ENCODE results near the gene C2orf72. TPM values are rescaled to one million over a fixed set of nuclear protein-coding genes. Genes with fewer than 3 reads are reported as not detected.

The C2orf72 gene
- total RNA-seq (2022; extraction: Qiagen RNA extraction; ENCODE audit: low read depth): 5.2 to 8.3 TPM (median 7.4 TPM) in 5 replicates

DNA sequence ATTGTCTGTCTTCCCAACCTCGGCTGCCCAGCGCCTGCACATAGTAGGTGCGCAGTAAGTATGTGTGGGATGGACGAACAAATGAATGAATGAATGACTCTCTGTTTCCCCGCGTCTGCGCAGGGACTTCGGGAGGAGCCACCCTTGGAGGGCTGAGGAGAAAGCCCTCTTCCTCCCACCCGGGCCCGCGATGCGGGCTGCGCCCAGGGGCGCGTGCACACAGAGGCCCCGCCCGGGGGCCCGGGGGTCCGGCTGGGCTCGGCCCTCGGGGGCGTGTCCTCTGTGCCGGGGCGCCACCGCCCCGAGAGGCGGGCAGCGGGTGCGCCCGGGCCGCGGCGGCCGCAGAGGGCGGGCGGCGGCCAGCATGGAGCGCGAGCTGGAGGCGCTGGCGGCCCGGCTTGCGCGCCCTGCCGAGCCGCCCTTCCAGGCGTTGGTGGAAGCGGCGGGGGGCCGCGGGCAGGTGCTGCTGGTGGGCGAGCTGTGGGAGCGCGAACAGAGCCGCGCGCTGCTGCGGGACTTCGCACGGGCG is at the start of gene C2orf72:
TSS of gene C2orf72 (plus strand) at position 322 of the 529 bp plus-strand sequence. CDS start at position 365, 43 bp downstream.

DNA sequence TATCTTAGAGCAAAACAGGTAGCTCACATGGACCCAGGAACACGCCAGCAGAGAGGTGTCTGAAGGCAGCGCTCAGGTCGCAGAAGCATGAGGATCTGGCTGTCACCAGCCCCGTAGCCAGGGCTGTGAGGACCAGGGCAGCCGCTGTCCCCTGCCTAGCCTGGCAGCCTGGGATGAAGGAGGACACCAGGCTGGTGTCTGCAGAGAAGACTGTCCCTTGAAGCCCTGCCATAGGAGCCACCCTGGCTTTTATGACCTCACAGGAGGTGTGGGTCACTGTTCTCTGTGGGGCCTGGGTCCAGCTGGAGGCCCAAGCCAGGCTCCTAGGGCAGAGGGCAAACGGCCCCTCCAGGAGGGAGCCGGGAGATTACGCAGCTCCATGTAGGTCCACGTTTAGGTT is 41.5 kb upstream of the C2orf72 start, which contains the start of gene SPATA3:
TSS of gene SPATA3 (plus strand) at position 301 of the 400 bp plus-strand sequence. CDS start 113 bp downstream, outside the sequence.

DNA sequence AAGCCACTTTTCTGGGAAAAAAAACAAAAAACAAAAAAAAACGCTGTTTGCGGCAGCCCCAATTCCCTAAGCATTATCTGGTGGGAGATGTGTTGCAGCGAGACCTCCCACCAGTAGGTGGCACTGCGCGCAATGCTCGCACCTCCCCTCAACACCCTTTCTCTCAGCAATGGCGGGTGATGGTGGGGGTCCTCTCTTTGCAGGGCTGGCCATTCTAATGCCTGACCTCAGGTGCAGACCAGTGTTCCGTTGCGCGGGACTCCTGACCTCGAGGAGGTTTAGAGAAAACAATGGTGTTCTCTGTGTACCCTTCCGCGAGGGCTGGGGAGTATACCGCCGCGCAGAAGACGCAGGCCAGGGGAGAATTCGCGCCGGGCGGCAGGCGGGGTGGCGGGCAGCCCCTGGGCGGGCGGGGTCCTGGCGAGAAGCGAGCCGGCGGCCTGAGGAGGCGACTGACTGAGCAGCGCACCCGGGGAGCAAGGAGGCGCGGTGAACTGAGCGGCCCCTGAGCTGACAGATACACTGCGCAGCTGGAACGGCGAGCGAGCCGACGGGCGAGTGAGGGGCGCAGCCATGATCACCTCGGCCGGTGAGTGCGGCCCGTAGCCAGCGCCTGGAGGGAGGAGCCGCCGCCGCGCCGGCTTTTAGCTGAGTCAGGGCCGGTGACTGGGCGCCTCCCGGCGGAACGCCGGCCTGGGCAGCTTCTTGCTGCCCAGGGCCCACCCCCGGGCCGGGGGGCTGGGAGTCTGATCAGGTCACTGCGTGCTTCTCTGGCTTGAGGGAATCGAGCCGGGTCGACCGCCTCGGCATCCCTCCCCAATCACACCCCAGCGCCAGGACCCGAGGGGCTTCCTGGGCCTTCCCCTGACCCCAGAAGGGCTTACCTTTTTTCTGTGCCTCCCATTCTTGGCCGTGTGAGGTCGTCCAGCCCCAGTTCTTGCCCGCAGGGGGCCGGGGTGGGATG is 19.4 kb downstream of the C2orf72 start, which contains the start of gene PSMD1:
TSS of gene PSMD1 (plus strand) at position 415 of the 964 bp plus-strand sequence. CDS start at position 574, 159 bp downstream.

Other genes starting within 250 kb of the C2orf72 start
- gene ITM2C, start 172.6 kb upstream of the C2orf72 start, total RNA-seq (2022; extraction: Qiagen RNA extraction; ENCODE audit: low read depth): 67.8 to 81.9 TPM (median 79.8 TPM) in 5 replicates
- gene GPR55, start 112.3 kb upstream of the C2orf72 start, total RNA-seq (2022; extraction: Qiagen RNA extraction; ENCODE audit: low read depth): not detected in 5 replicates
- not detected in 5 replicates for gene SPATA3, start 41.4 kb upstream of the C2orf72 start, total RNA-seq (2022; extraction: Qiagen RNA extraction; ENCODE audit: low read depth)
- gene PSMD1, start 19.3 kb downstream of the C2orf72 start, total RNA-seq (2022; extraction: Qiagen RNA extraction; ENCODE audit: low read depth): 108 to 122 TPM (median 110 TPM) in 5 replicates
- 0.06 TPM in 1 of 5 replicates, not detected in the others for gene HTR2B, start 87.5 kb downstream of the C2orf72 start, total RNA-seq (2022; extraction: Qiagen RNA extraction; ENCODE audit: low read depth)
- 13.0 to 16.2 TPM (median 14.1 TPM) in 5 replicates for gene ARMC9, start 161.1 kb downstream of the C2orf72 start, total RNA-seq (2022; extraction: Qiagen RNA extraction; ENCODE audit: low read depth)

Measured in A549 treated with GW870086 at 1 μM for 4 hours (cell line).